Neural progenitor cell (in vitro differentiated cells): ENCODE data around the gene GSTK1.

Experiments used
- EZH2 ChIP-seq: fragments of 200-600 bp; sonication (generic); IDR thresholded peaks from 2 replicates; pipeline ENCODE4 v1.6.1; 2017; ENCODE audit warnings: antibody characterized with exemption, mild to moderate bottlenecking, moderate library complexity
- TF ChIP-seq, protein P1 (sequence below): fragments of 200-600 bp; sonication (generic); IDR thresholded peaks from 2 replicates; pipeline ENCODE4 v1.5.1; 2017; ENCODE audit warnings: antibody characterized with exemption, mild to moderate bottlenecking

DNA sequence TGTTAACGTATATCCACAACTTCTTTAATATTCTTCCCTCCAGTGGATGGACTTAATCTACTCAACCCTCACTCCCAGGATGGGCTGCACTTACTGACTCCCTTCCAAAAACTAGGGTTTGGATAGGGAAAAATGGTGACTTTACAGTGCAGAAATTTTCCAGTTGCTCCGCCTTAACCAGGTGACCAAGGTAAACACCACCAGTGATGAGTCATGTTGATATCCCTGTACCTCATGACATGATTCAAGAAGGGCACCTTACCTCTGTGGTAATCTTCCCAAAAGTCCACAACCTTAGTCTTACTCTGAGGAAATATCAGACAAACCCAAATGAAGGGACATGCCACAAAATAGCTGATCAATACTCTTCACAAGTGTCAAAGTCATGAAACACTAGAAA, 3.5 kb upstream of the GSTK1 start:
- TF ChIP-seq, protein P1, sequence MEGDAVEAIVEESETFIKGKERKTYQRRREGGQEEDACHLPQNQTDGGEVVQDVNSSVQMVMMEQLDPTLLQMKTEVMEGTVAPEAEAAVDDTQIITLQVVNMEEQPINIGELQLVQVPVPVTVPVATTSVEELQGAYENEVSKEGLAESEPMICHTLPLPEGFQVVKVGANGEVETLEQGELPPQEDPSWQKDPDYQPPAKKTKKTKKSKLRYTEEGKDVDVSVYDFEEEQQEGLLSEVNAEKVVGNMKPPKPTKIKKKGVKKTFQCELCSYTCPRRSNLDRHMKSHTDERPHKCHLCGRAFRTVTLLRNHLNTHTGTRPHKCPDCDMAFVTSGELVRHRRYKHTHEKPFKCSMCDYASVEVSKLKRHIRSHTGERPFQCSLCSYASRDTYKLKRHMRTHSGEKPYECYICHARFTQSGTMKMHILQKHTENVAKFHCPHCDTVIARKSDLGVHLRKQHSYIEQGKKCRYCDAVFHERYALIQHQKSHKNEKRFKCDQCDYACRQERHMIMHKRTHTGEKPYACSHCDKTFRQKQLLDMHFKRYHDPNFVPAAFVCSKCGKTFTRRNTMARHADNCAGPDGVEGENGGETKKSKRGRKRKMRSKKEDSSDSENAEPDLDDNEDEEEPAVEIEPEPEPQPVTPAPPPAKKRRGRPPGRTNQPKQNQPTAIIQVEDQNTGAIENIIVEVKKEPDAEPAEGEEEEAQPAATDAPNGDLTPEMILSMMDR = no peak
- TF ChIP-seq EZH2 = no peak
